Ovary (tissue), 9 donors: ENCODE results near the gene CCRL2. TPM values are rescaled to one million over a fixed set of nuclear protein-coding genes. Genes with fewer than 3 reads are reported as not detected.

ENCODE experiments used
- DNase-seq, 5 donors: peaks; one replicate each; pipeline ENCODE4 v3.0.0-alpha.2; 2019 to 2020
- H3K27ac ChIP-seq, 2 donors: fragments of 200-600 bp; one replicate each; pipeline versions ENCODE4 v1.5.1 to v1.8.0; 2019 to 2022
- H3K27me3 ChIP-seq: fragments of 200-600 bp; one replicate; pipeline ENCODE4 v1.8.0; 2022
- H3K36me3 ChIP-seq: fragments of 200-600 bp; sonication (generic); one replicate; pipeline ENCODE4 v1.5.1; 2019
- H3K4me1 ChIP-seq: one replicate; pipeline ENCODE4 v1.8.1; 2013; ENCODE audit warnings: mild to moderate bottlenecking, moderate library complexity; ENCODE audit not compliant: insufficient read depth
- H3K4me3 ChIP-seq: fragments of 200-600 bp; sonication (generic); one replicate; pipeline ENCODE4 v1.5.1; 2017
- H3K9me3 ChIP-seq, 2 donors: fragments of 200-600 bp in 1 of 2; sonication (generic) in 1 of 2; one replicate each; pipeline versions ENCODE4 v1.5.1 to v1.8.1; 2013 to 2019; ENCODE audit warnings: mild to moderate bottlenecking in 1 of 2, moderate library complexity in 1 of 2
- CTCF ChIP-seq, 3 donors: fragments of 450-650 bp in 2 of 3; fragments of 200-600 bp in 1 of 3; IDR thresholded peaks; one replicate each; pipeline versions ENCODE4 v1.5.1 to v1.8.0; 2016 to 2022; ENCODE audit warnings: antibody characterized with exemption in 3 of 3, mild to moderate bottlenecking in 1 of 3
- EP300 ChIP-seq: sonication (generic); formaldehyde crosslinking; IDR thresholded peaks from one replicate; pipeline ENCODE4 v1.6.1; 2017; ENCODE audit warnings: antibody characterized with exemption
- POLR2A ChIP-seq: fragments of 450-650 bp; IDR thresholded peaks from one replicate; pipeline ENCODE4 v1.6.1; 2017; ENCODE audit warnings: antibody characterized with exemption, mild to moderate bottlenecking, moderate library complexity
- WGBS, 3 donors: extraction: QIAGEN DNeasy Blood & Tissue Kit in 1 of 3; methylation state at CpG; one replicate each; pipeline versions ENCODE4 v1.1.5 to v1.1.7; 2013 to 2017; 5-methylcytosine and 5-hydroxymethylcytosine counted together
- intact Hi-C, 4 donors: fragments of 100-400 bp; cut with DNase I; formaldehyde crosslinking; loops; one replicate each; pipeline versions ENCODE4 v1.11.0 to v1.15.1; 2022 to 2023
- polyA plus RNA-seq, 2 donors: library from polyadenylated mRNA; stranded (reverse); fragments of 200-250 nt in 1 of 2; fragments of 350-450 nt in 1 of 2; fragmentation: Illumina TruSeq in 1 of 2; extraction: RNeasy Lipid Tissue Mini Kit (QIAGEN cat#74804) in 1 of 2; gene quantifications; one replicate each; pipeline ENCODE4 v1.2.3, GENCODE V29; 2013 to 2014
- total RNA-seq, 7 donors: library from RNA; depleted of rRNA in 2 of 7; stranded (reverse); fragments of >200 nt in 2 of 7; fragmentation: NEBNext Ultra II Directional in 3 of 7; extraction: Animal tissue kit (Norgen Biotek cat#: 25700) in 3 of 7; gene quantifications; one replicate each; pipeline versions ENCODE4 v1.1.0 to v1.2.4, GENCODE V29; 2016 to 2023
- donor health status: DM: no; HTN: no; CAD: no; lungs with moderate emphysema.
- donor health status: DM: no; HTN: no; CAD: no.
- donor health status: Bipolar disorder and iron deficiency.
- donor health status: DM: yes; HTN: yes; CAD: no.
- donor health status: DM: no; HTN: no; CAD: no.
- donor health status: DM: yes; HTN: yes; CAD: no.

CCRL2 gene
- total and polyA plus RNA-seq, 9 donors, result 0.72 to 5.4 (median 1.1) TPM; not detected in 1

GRCh38 chr3:46370839-46371518 lies 36.1 kb upstream of the CCRL2 start, which contains the start of gene CCR5:
Gene CCR5, plus strand, starts transcription at chr3:46370946. Its CDS starts 1,957 bp downstream, at chr3:46372903.
- Histone ChIP-seq H3K27ac (no peak within 1 kb of the TSS), H3K36me3 (no peaks in the 10 kb centered on the region), H3K27me3 (no peaks in the 10 kb centered on the region), H3K4me1 (no peaks in the 10 kb centered on the region), H3K9me3 (no peaks in the 10 kb centered on the region), H3K4me3 (no peak within 1 kb of the TSS)
- WGBS, 3 donors, result 43 to 44% (median 44%) methylated on average over 5 of the region's 5 CpGs
- TF ChIP-seq EP300, result no peak
- no peak for TF ChIP-seq POLR2A
- no peak for TF ChIP-seq CTCF (IDR thresholded peaks at IDR 0.05)
- no peak for DNase-seq
- intact Hi-C loops, result no loop called here

GRCh38 chr3:46371519-46372340 lies 35.3 kb upstream of the CCRL2 start:
- TF ChIP-seq CTCF (IDR thresholded peaks at IDR 0.05) (no peak), EP300 (no peak), POLR2A (no peak)
- Histone ChIP-seq H3K27ac (no peak overlapping the region), H3K4me1 (no peaks in the 10 kb centered on the region), H3K4me3 (no peak overlapping the region), H3K36me3 (no peaks in the 10 kb centered on the region), H3K27me3 (no peaks in the 10 kb centered on the region), H3K9me3 (no peaks in the 10 kb centered on the region)
- WGBS, 3 donors, result 63 to 84% (median 80%) methylated on average over 10 of the region's 10 CpGs
- intact Hi-C loops, result no loop called here
- DNase-seq, result no peak

GRCh38 chr3:46372492-46373359 lies 34.3 kb upstream of the CCRL2 start:
- H3K9me3 ChIP-seq, result no peaks in the 10 kb centered on the region
- intact Hi-C loops, result no loop called here
- no peaks in the 10 kb centered on the region for H3K4me1 ChIP-seq
- DNase-seq, result no peak
- TF ChIP-seq CTCF (IDR thresholded peaks at IDR 0.05), result no peak
- TF ChIP-seq EP300, result no peak
- no peak for TF ChIP-seq POLR2A
- H3K27me3 ChIP-seq, result no peaks in the 10 kb centered on the region
- WGBS, 3 donors, result 87 to 88% (median 87%) methylated on average over 9 of the region's 9 CpGs
- no peak overlapping the region for H3K4me3 ChIP-seq
- no peak overlapping the region for H3K27ac ChIP-seq
- no peaks in the 10 kb centered on the region for H3K36me3 ChIP-seq

GRCh38 chr3:46374755-46375154 lies 32.3 kb upstream of the CCRL2 start:
- no peak overlapping the region for H3K4me3 ChIP-seq
- no peak for DNase-seq
- H3K27me3 ChIP-seq, result no peaks in the 10 kb centered on the region
- TF ChIP-seq CTCF (IDR thresholded peaks at IDR 0.05) (no peak), POLR2A (no peak), EP300 (no peak)
- H3K27ac ChIP-seq, result no peak overlapping the region
- no peaks in the 10 kb centered on the region for H3K9me3 ChIP-seq
- H3K36me3 ChIP-seq, result no peaks in the 10 kb centered on the region
- intact Hi-C loops, result no loop called here
- WGBS, 3 donors, result 56 to 74% (median 62%) methylated on average over 3 of the region's 3 CpGs
- H3K4me1 ChIP-seq, result no peaks in the 10 kb centered on the region
